ENCODE measurements around the gene KRTAP3-3.

Gene KRTAP3-3

GRCh38 chr17:40956401-40957254 is 37.3 kb downstream of the KRTAP3-3 start:
- DNase-seq = no peak

GRCh38 chr17:40953881-40954280 is 40.1 kb downstream of the KRTAP3-3 start:
- no peak for DNase-seq

GRCh38 chr17:40952661-40953060 is 41.3 kb downstream of the KRTAP3-3 start:
- DNase-seq = no peak

GRCh38 chr17:40952154-40952553 is 41.8 kb downstream of the KRTAP3-3 start:
- DNase-seq = no peak

GRCh38 chr17:40951011-40951622 is 42.8 kb downstream of the KRTAP3-3 start:
- DNase-seq = no peak

- DNase-seq = no peak
These were observed 43.8 kb downstream of the KRTAP3-3 start for GRCh38 chr17:40950176-40950575.

GRCh38 chr17:40949418-40949817 is 44.5 kb downstream of the KRTAP3-3 start:
- DNase-seq = no peak

- DNase-seq = no peak
These were observed 46.0 kb downstream of the KRTAP3-3 start for GRCh38 chr17:40947929-40948328.

- DNase-seq = no peak
These were observed 48.5 kb downstream of the KRTAP3-3 start for GRCh38 chr17:40945414-40945813.

- DNase-seq = no peak
These were observed 49.4 kb downstream of the KRTAP3-3 start for GRCh38 chr17:40944531-40944930.

Data from activated CD8-positive, alpha-beta memory T cell treated with anti-CD3 and anti-CD28 coated beads, Interleukin-2, amount 50 U/mL, for 48 hours (primary cell).